GM19455 (cell line): ENCODE data around the gene LRP1B.

Experiments
- ATAC-seq: cut with Tn5 transposase; IDR thresholded peaks from one replicate; pipeline ENCODE4 v1.9.1; 2021; ENCODE audit not compliant: unreplicated experiment

Gene LRP1B

GRCh38 chr2:141526760-141527159, 604.1 kb downstream of the LRP1B start:
- ATAC-seq = no peak

DNA sequence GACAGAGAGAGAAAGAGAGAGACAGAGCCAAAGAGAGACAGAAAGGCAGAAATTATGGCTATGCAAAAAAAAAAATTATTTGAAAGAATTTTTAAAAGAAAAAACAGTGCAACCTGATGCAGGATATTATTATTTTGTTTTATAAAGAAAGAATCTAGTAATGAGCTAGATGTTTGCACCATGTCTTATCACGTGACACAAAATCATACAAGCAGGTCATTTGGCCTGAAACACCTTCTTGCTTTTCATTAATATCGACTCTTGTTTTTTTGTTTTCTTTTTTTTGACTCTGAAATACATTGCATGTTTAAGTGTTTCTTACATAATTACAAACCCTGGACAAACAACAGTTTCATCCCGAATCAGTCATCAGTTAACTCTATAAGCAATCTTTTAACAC, 606.0 kb downstream of the LRP1B start:
- no peak for ATAC-seq

GRCh38 chr2:141523199-141523598, 607.6 kb downstream of the LRP1B start:
- ATAC-seq = no peak

- ATAC-seq = no peak
Observed at GRCh38 chr2:141522702-141523101, 608.1 kb downstream of the LRP1B start.

- no peak for ATAC-seq
Observed at GRCh38 chr2:141522048-141522447, 608.8 kb downstream of the LRP1B start.

DNA sequence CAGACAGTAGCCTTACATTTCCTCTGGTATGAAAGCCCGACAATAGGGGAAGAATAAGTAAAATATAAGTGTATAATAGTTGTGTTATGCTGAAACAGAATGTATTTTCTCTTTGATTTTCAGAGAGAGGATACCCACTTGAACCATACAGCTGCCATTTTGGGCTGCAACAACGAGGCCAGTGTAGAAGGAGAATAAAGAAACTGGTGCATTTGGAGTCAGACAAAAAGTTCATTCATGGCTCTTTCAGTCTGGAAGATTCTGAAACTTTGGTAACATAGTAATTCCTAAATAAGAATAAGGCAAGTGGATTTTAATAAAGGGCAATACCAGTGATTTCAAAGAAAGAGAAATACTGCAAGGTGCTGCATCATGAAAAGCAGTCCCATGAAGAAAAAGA, 610.9 kb downstream of the LRP1B start:
- no peak for ATAC-seq

GRCh38 chr2:141517852-141518421, 612.9 kb downstream of the LRP1B start:
- ATAC-seq = no peak

GRCh38 chr2:141517180-141517851, 613.5 kb downstream of the LRP1B start:
- ATAC-seq = no peak

DNA sequence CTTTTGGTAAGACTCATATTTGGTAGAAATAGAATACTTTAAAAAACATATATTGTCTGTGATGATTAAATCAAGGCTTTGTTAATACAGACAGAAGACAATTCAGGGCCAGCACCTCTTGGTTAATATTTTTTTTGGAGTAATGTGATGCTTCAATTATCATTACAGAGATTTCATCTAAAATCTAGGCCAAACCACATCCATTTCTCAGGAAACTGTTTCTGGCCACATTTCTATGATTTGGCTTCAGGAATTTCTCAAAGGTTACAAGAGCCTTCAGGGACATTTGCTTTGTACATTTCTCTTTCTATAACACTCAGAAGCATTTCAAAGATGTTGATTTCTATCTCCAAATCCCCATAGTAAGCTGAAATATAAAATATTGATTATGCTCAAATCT, 614.9 kb downstream of the LRP1B start:
- no peak for ATAC-seq

GRCh38 chr2:141513853-141514252, 617.0 kb downstream of the LRP1B start:
- peak; percentile 96 for ATAC-seq

DNA sequence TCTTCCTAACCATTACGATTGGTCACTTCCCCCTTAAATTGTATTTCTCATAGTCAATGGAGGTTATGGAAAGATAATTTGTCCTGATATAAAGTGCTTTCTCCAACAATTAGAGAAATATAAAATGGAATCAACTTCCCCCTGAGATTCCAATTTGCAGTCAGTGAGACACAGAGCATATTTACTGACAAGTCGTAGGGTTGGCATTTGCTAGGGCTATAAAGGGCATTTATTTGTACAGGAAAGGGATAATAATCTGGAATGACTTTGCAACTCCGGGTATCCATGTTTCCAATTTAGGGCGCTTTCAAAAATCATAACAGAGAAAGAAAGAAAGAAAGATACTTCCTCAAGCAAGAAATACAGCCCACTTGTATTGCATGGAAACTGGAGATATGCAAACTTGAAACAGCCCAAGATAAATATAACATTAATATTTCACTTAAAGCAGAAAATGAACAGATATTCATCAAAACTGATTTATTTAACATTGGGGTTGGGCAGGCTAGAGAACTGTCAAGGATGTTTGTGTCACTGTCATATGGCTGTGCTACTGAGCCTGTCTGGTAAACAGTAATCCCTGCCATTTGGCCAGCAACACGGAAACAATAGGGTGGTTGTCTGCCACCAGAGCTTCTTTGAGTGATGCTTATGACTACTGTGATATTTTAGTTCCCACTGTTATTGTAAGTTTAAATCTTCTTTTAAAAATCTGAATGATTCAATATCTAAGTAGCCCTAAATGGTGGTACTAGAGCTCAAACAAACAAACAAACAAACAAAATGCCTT, 621.8 kb downstream of the LRP1B start:
- no peak for ATAC-seq

DNA sequence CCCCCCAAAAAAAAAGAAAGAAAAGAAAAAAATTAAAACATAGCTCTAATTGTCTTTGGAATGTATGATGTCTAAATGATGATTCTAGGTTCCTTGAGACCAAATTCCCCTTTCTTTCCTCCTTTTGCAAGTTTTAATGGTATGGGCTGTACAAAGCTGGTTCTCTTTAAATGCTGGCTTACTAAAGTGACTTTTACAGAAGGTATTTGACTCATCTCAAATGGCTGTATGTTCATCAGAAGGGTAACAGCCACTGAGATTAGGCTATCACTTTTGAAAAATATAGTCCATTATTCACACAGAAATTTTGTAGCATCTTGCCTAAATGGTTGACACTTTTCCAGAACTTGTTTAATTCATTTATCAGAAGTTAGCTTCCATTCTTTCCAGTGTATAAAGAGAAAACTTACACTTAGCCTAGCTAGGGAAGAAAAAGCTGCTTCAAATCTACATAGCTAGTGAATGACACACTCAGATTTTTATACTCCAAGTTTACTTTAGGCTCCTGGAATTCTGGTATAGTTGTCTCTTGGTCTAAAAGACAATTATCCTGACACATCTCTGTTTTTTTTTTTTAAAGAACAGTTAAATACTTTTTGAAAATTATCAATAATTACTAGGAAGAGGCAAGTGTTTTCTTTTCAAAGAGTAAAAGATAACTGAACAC, 622.6 kb downstream of the LRP1B start:
- ATAC-seq = no peak

- no peak for ATAC-seq
Observed at GRCh38 chr2:141506135-141506534, 624.7 kb downstream of the LRP1B start.

DNA sequence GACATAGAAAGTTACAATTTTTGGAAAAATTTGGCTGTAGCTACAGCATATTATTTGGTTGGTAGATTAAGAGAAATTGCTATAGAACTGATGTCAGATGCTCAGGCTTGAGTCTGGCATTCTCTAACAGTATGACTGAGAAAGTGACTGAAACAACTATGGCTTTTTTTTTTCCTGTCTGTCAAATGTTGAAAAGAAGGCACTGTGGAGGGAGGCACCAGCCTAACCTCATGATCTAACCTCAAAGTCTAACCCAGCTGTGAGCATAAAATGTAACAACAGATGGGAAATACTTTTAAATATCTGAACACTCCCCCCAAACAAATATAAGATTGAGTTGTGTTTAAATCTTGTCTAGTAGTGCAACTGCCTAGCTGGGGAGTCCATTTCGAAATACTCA, 629.1 kb downstream of the LRP1B start:
- no peak for ATAC-seq

DNA sequence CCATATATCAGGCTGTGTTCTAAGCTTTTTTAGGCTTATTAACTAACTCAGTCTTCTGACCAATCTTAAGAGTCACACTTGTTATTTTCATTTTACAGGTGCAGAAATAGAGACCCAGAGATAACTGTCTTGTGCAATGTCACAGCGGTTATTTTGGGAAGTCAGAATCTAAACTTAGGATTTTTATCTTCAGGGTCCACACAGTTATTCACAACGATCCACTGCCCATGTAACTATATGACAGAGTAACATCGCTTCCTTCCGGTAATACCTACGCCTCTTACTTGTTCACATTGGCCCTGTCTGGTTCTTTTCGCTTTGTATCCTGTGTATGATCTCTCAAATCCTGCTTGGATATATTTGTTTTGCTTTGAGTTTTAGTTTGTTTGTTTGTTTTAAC, 631.7 kb downstream of the LRP1B start:
- no peak for ATAC-seq

DNA sequence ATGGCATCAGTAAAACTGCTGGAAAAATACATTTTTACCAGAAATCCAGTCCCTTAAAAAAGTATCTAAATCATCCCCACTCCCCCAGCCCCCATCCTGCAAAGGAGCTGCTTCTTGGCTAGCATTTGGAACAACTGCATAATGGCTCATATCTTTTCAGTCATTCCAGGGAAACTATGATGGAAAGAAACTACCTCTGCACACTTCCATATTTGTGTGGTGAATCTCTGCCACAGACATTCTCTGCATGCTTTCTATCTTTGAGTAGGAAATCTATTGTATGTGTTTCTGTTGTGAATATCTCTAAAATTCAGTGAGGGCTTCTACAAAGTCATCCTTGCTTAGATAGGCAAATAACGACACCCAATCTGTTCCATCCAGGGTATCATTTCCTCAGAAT, 632.3 kb downstream of the LRP1B start:
- no peak for ATAC-seq

GRCh38 chr2:141497272-141497671, 633.5 kb downstream of the LRP1B start:
- no peak for ATAC-seq

DNA sequence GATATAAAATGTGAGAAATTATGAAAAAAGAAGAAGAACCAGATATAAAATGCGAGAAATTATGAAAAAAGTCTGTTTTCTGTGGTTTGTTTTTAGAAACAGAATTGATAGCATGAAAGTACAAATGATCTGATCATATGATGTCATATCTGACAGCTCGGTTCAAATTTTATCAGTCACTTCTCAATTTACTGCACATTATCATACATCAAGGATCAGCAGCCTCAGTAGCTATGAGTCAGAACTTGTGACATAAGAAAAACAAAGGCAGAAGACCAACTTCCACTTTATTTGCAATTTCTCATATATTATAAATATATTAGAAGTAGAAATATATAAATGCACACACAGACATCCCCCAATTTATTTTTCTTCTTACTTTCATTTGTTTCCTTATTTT, 634.0 kb downstream of the LRP1B start:
- no peak for ATAC-seq

DNA sequence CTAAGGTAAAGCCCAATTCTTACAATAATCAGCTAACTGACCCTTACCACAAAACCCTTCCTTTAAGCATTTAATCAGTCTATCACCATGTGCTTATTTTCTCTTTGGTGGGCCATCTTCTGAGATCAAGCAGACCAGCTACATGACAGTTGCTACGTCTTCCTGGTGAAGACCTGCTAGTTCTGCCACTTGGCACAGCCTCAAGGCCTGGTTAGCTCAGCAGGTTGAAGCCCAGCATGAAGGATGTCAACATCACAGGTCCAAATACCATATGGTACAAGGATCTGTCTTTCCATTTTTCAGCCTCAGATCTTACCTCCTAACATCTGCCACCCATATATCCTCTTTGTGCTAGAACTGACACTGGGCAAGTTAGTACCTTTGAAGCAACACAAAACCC, 636.9 kb downstream of the LRP1B start:
- ATAC-seq = no peak

DNA sequence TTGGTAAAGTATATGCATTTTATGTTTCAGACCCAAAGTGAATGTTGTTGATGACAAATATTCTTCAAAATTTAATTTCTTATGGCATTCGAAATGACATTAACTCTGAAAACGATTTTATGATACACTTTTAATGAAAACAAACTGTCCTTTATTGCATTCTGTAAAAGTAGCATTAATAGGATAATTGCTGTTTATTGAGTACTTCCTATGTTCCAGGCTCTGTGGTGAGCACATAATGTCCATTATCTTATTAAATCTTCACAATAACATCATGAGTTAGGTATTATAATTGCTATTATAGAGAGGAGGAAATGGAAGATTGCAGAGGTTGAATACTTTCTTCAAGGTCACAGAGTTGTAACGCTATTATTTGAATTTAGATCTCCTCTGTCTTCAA, 638.0 kb downstream of the LRP1B start:
- ATAC-seq = no peak

- no peak for ATAC-seq
Observed at GRCh38 chr2:141490886-141491285, 639.9 kb downstream of the LRP1B start.

GRCh38 chr2:141482697-141483096, 648.1 kb downstream of the LRP1B start:
- no peak for ATAC-seq
